GM12878 (cell line): ENCODE measurements around the gene DEK. TPM values are rescaled to one million over a fixed set of nuclear protein-coding genes. Genes with fewer than 3 reads are reported as not detected.

Source experiments
- ATAC-seq: fragments of 200-7000 bp; cut with Tn5 transposase; 3 replicates; pipeline ENCODE4 v1.9.1; 2020; ENCODE audit warnings: mild to moderate bottlenecking, moderate library complexity
- BruUV-seq: library from RNA; stranded (reverse); fragments of 400-500 nt; replicated peaks from 2 replicates; lab custom pipeline; 2021; lab: Mats Ljungman, UMichigan
- CTCF ChIA-PET: fragments of 300-600 bp; sonication (Branson Sonifier 250); formaldehyde crosslinking; extraction: SDS; loops from one replicate; lab custom pipeline; 2021; ENCODE audit warnings: inconsistent platforms; lab: Yijun Ruan, JAX
- POLR2A ChIA-PET: fragments of 350-600 bp; formaldehyde crosslinking; extraction: SDS; loops from one replicate; lab custom pipeline; 2021; ENCODE audit warnings: inconsistent platforms; lab: Charles Lee
- RAD21 ChIA-PET: fragments of 300-600 bp; sonication (Branson Sonifier 250); formaldehyde crosslinking; loops from one replicate; lab custom pipeline; 2023; ENCODE audit warnings: antibody characterized with exemption; ENCODE audit not compliant: unreplicated experiment; lab: Charles Lee
- SMC1A ChIA-PET: fragments of 300-600 bp; sonication (Branson Sonifier 250); formaldehyde crosslinking; loops from one replicate; lab custom pipeline; 2023; ENCODE audit not compliant: unreplicated experiment, uncharacterized antibody; lab: Charles Lee
- DNase-seq: peaks from one replicate; pipeline ENCODE4 v3.0.0-alpha.2; 2011; ENCODE audit warnings: low read depth, low spot score
- FAIRE-seq: peaks from 3 replicates; lab custom pipeline; 2011; peaks lifted over from hg19 to GRCh38; lab: Jason Lieb, UNC
- H2AFZ ChIP-seq: 2 replicates; pipeline ENCODE4 v1.6.0; 2011; ENCODE audit warnings: low read depth, low read length, control low read depth; ENCODE audit not compliant: control insufficient read depth
- H3K27ac ChIP-seq: 2 replicates; pipeline ENCODE4 v1.5.1; 2011; ENCODE audit warnings: control low read depth; ENCODE audit not compliant: control insufficient read depth, insufficient read depth
- H3K27me3 ChIP-seq, 2 experiments: replicated peaks in 1 of 2; 2 replicates each; pipeline versions ENCODE4 v1.6.0 to v1.6.1; 2011; ENCODE audit warnings: low read length in 1 of 2; ENCODE audit not compliant: control insufficient read depth in 2 of 2, insufficient read depth in 2 of 2
- H3K36me3 ChIP-seq, 2 experiments: 2 replicates each; pipeline ENCODE4 v1.5.1; 2011; ENCODE audit warnings: low read length in 1 of 2; ENCODE audit not compliant: control insufficient read depth in 2 of 2, insufficient read depth in 2 of 2
- H3K4me1 ChIP-seq: 2 replicates; pipeline ENCODE4 v1.6.1; 2011; ENCODE audit warnings: mild to moderate bottlenecking, low read length, moderate library complexity, mixed read lengths; ENCODE audit not compliant: control insufficient read depth, insufficient read depth
- H3K4me2 ChIP-seq: 2 replicates; pipeline ENCODE4 v1.6.0; 2011; ENCODE audit warnings: control low read depth; ENCODE audit not compliant: control insufficient read depth, insufficient read depth
- H3K4me3 ChIP-seq: fragments of 200-600 bp; sonication (generic); 2 replicates; pipeline ENCODE4 v1.5.1; 2016
- H3K79me2 ChIP-seq: 2 replicates; pipeline ENCODE4 v1.6.0; 2011; ENCODE audit warnings: low read length; ENCODE audit not compliant: control insufficient read depth, insufficient read depth
- H3K9ac ChIP-seq: 2 replicates; pipeline ENCODE4 v1.8.0; 2011; ENCODE audit warnings: low read length, control low read depth, mixed read lengths; ENCODE audit not compliant: control insufficient read depth, insufficient read depth
- H3K9me3 ChIP-seq: replicated peaks from 3 replicates; pipeline ENCODE4 v1.5.1; 2011; ENCODE audit warnings: mild to moderate bottlenecking, low read length; ENCODE audit not compliant: control insufficient read depth, insufficient read depth
- H4K20me1 ChIP-seq: 2 replicates; pipeline ENCODE4 v1.6.0; 2011; ENCODE audit not compliant: control insufficient read depth, insufficient read depth
- ATF7 ChIP-seq: fragments of 450-650 bp; IDR thresholded peaks from 2 replicates; pipeline ENCODE4 v1.6.1; 2016; ENCODE audit warnings: low read depth, mild to moderate bottlenecking
- NFYB ChIP-seq: IDR thresholded peaks from 2 replicates; pipeline ENCODE4 v1.6.1; 2011; ENCODE audit warnings: low read depth, mild to moderate bottlenecking, low read length, improper control_type of control experiment, moderate library complexity; ENCODE audit not compliant: insufficient read depth
- SIN3A ChIP-seq: IDR thresholded peaks from 2 replicates; pipeline ENCODE4 v1.6.1; 2012; ENCODE audit warnings: low read depth, low read length, improper control_type of control experiment
- SREBF2 ChIP-seq: IDR thresholded peaks from 2 replicates; pipeline ENCODE4 v1.6.1; 2012; ENCODE audit warnings: mild to moderate bottlenecking, low read length
- WGBS: methylation state at CpG from one replicate; pipeline ENCODE4 v1.1.6; 2016; ENCODE audit warnings: low lambda C conversion rate; ENCODE audit not compliant: insufficient replicate concordance, insufficient coverage; ENCODE audit errors: missing lambda C conversion rate; 5-methylcytosine and 5-hydroxymethylcytosine counted together
- in situ Hi-C: fragments of 300-500 bp; cut with MboI; formaldehyde crosslinking; loops from 9 replicates; pipeline ENCODE4 v1.14.3; 2018; ENCODE audit warnings: mixed read lengths
- intact Hi-C: fragments of 100-400 bp; cut with micrococcal nuclease; formaldehyde crosslinking; loops from one replicate; pipeline ENCODE4 v1.14.2; 2022; ENCODE audit not compliant: unreplicated experiment
- polyA plus RNA-seq, 11 experiments: library from polyadenylated mRNA; depleted of rRNA in 4 of 11; unstranded in 6 of 11; stranded (reverse) in 5 of 11; fragments of >200 nt; fragmentation: Nextera tagmentation in 4 of 11; fragmentation: Illumina TruSeq in 1 of 11; extraction: Ambion mirVana in 4 of 11; extraction: Trizol in 1 of 11; gene quantifications; 1 replicate in 1 of 11; 2 replicates in 10 of 11; pipeline versions ENCODE4 v1.2.1 to v1.2.3, GENCODE V29; 2011 to 2016; ENCODE audit warnings: inconsistent platforms in 2 of 11, missing spikeins in 2 of 11, low read depth in 1 of 11
- total RNA-seq, 4 experiments: library from RNA; depleted of rRNA in 3 of 4; stranded (reverse); fragments of >200 nt in 3 of 4; fragmentation: Illumina TruSeq in 1 of 4; extraction: Trizol in 1 of 4; gene quantifications; 2 replicates each; pipeline versions ENCODE4 v1.2.1 to v1.2.3, GENCODE V29; 2013 to 2021
- TF ChIP-seq, protein P1 (sequence below): fragments of 450-650 bp; IDR thresholded peaks from 2 replicates; pipeline ENCODE4 v1.6.1; 2018; ENCODE audit warnings: mild to moderate bottlenecking, low read depth, moderate library complexity; ENCODE audit not compliant: partially characterized antibody
- TF ChIP-seq, protein P2 (sequence below): fragments of 450-650 bp; IDR thresholded peaks from 2 replicates; pipeline ENCODE4 v1.6.1; 2017; ENCODE audit warnings: mild to moderate bottlenecking

DEK gene
- total and polyA plus RNA-seq, 10 of the 15 experiments (the other 5 are each of a cell fraction or from before 2014, with no cell fraction given) = 111 to 346 (median 196) TPM

DNA sequence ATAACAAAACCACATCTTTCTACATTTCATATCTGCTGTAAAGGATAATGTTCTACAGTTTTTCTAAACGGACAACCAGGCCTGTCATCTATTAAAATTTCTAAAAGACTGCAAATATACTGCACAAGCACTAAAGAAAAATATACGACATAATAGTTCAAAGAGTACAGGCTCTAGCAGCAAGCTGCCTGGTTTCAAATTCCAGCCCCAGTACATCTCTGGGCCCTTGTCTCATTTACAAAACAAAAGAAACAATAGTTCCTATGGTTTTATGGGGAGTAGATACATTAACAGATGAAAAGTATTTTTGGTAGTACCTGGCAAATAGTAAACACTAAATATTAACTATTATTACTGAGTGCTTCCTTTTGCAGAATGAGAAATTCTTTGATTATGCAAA lies 24.1 kb downstream of the DEK start (continued):
- TF ChIP-seq SREBF2 = no peak
- TF ChIP-seq, protein P1, sequence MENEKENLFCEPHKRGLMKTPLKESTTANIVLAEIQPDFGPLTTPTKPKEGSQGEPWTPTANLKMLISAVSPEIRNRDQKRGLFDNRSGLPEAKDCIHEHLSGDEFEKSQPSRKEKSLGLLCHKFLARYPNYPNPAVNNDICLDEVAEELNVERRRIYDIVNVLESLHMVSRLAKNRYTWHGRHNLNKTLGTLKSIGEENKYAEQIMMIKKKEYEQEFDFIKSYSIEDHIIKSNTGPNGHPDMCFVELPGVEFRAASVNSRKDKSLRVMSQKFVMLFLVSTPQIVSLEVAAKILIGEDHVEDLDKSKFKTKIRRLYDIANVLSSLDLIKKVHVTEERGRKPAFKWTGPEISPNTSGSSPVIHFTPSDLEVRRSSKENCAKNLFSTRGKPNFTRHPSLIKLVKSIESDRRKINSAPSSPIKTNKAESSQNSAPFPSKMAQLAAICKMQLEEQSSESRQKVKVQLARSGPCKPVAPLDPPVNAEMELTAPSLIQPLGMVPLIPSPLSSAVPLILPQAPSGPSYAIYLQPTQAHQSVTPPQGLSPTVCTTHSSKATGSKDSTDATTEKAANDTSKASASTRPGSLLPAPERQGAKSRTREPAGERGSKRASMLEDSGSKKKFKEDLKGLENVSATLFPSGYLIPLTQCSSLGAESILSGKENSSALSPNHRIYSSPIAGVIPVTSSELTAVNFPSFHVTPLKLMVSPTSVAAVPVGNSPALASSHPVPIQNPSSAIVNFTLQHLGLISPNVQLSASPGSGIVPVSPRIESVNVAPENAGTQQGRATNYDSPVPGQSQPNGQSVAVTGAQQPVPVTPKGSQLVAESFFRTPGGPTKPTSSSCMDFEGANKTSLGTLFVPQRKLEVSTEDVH = no peak
- no peak for TF ChIP-seq ATF7
- TF ChIP-seq, protein P2, sequence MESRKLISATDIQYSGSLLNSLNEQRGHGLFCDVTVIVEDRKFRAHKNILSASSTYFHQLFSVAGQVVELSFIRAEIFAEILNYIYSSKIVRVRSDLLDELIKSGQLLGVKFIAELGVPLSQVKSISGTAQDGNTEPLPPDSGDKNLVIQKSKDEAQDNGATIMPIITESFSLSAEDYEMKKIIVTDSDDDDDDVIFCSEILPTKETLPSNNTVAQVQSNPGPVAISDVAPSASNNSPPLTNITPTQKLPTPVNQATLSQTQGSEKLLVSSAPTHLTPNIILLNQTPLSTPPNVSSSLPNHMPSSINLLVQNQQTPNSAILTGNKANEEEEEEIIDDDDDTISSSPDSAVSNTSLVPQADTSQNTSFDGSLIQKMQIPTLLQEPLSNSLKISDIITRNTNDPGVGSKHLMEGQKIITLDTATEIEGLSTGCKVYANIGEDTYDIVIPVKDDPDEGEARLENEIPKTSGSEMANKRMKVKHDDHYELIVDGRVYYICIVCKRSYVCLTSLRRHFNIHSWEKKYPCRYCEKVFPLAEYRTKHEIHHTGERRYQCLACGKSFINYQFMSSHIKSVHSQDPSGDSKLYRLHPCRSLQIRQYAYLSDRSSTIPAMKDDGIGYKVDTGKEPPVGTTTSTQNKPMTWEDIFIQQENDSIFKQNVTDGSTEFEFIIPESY = no peak
- no peak for TF ChIP-seq SIN3A
- TF ChIP-seq, all 136 proteins: peak for 0

DNA sequence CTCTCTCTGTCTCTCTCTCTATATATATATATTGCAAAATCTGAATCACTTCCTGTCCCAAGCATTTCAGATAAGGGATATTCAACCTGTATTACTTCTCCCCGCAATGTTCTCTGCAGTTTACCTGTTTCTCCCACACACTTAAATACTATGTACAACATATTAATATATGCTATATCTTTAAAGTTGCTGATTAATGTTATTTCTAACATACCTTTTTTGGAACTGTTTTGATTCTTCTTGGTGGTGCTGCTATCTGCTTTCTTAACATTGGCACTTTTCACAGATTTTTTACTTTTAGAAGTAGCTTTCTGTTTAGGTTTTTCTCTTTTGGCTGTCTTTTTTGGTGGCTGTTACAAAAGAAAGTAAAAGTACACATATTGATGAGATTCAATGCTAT lies 27.2 kb downstream of the DEK start:
- in situ Hi-C loops = no loop called here
- WGBS = 100% methylated on average over 1 of the region's 1 CpG
- Histone ChIP-seq H4K20me1 (no peaks in the 10 kb centered on the region; the same call in 1 of the 2 replicates), H3K27ac (no peak overlapping the region), H3K4me3 (no peak overlapping the region)
- TF ChIP-seq NFYB = no peak
- TF ChIP-seq, all 136 proteins: peak for 0
- ChIA-PET CTCF (interaction anchor here (1.2 kb wide), 1 partner anchor 12 kb away, joined by 5 read pairs; no protein-coding TSS in a partner anchor), POLR2A (no interaction called here), SMC1A (no interaction called here), RAD21 (no interaction called here)
- Histone ChIP-seq H2AFZ (no peak overlapping the region), H3K9me3 (peaks cover 2% of the 10 kb centered on the region; the same call in 2 of the 3 replicates), H3K4me1 (peaks cover 4% of the 10 kb centered on the region), H3K4me2 (no peak overlapping the region), H3K27me3 (no peaks in the 10 kb centered on the region), H3K9ac (no peak overlapping the region), H3K36me3 (peaks cover 3 to 26% of the 10 kb centered on the region in 2 experiments), H3K79me2 (peaks cover 24% of the 10 kb centered on the region)
- ATAC-seq = no peak
- intact Hi-C loops = no loop called here
- FAIRE-seq = no peak
- no TSS peak for BruUV-seq
- DNase-seq = no peak
